Adrenal gland (tissue), 5 donors: ENCODE results near the gene MIER3.

ENCODE experiments used
- POLR2A ChIP-seq, 2 donors: fragments of 450-650 bp; IDR thresholded peaks; one replicate each; pipeline ENCODE4 v1.6.1; 2017; ENCODE audit warnings: antibody characterized with exemption in 2 of 2, mild to moderate bottlenecking in 2 of 2, moderate library complexity in 1 of 2
- TF ChIP-seq, protein P1 (sequence below), 6 experiments: fragments of 450-650 bp in 4 of 6; fragments of 200-600 bp in 2 of 6; sonication (generic) in 1 of 6; IDR thresholded peaks; 1 replicate in 5 of 6; 2 replicates in 1 of 6; pipeline versions ENCODE4 v1.5.1 to v1.8.0; 2016 to 2021; ENCODE audit warnings: antibody characterized with exemption in 6 of 6, mild to moderate bottlenecking in 2 of 6, moderate library complexity in 1 of 6
- donor health status: DM: no; HTN: no; CAD: no.

DNA sequence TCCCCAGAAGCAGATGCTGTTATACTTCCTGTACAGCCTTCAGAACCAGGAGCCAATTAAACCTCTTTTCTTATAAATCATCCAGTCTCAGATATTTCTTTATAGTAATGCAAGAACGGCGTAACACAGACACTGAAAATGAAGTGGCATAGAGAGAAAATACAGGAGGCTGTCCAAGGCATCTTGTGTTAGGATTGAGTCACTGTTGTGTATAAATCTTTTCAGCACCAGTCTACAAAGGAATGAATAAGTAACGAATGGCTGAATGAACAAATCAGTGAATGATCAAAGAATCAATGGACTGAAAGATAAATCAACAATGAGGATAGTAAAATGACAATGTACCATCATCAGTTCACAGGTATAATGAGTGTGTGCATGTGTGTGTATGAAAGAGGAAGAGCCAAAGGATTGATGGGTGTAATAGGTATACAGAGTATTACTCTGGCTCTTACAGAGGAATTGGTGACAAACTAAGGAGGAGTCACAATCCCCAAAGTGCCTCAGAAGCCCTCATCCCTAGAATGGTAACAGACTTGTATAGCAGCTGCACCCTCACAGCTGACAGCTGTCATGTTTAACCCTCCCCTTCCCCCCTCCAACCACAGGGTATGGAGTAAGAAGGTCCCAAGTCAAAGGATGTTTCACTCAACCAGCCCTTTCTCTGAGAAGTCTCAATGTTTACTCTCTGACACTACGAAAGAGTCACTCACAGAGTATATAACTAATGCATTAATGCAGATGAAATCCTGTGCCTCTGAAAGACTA is 29.8 kb upstream of the MIER3 start:
- TF ChIP-seq, protein P1, sequence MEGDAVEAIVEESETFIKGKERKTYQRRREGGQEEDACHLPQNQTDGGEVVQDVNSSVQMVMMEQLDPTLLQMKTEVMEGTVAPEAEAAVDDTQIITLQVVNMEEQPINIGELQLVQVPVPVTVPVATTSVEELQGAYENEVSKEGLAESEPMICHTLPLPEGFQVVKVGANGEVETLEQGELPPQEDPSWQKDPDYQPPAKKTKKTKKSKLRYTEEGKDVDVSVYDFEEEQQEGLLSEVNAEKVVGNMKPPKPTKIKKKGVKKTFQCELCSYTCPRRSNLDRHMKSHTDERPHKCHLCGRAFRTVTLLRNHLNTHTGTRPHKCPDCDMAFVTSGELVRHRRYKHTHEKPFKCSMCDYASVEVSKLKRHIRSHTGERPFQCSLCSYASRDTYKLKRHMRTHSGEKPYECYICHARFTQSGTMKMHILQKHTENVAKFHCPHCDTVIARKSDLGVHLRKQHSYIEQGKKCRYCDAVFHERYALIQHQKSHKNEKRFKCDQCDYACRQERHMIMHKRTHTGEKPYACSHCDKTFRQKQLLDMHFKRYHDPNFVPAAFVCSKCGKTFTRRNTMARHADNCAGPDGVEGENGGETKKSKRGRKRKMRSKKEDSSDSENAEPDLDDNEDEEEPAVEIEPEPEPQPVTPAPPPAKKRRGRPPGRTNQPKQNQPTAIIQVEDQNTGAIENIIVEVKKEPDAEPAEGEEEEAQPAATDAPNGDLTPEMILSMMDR (IDR thresholded peaks at IDR 0.05), result no peak
- TF ChIP-seq POLR2A (IDR thresholded peaks at IDR 0.05), result no peak
